Skeletal muscle satellite cell (primary cell): Measurements from ENCODE around the gene CDKN2B.

Source experiments
- H3K27me3 ChIP-seq: 2 replicates; pipeline ENCODE4 v1.7.0; 2013; ENCODE audit warnings: low read length; ENCODE audit not compliant: control insufficient read depth, insufficient read depth
- H3K36me3 ChIP-seq: 2 replicates; pipeline ENCODE4 v1.7.0; 2013; ENCODE audit warnings: mild to moderate bottlenecking, control low read depth, low read length; ENCODE audit not compliant: insufficient read depth
- H3K4me1 ChIP-seq: 2 replicates; pipeline ENCODE4 v1.7.0; 2013; ENCODE audit warnings: low read length; ENCODE audit not compliant: control insufficient read depth, insufficient read depth
- H3K4me2 ChIP-seq: 2 replicates; pipeline ENCODE4 v1.7.0; 2013; ENCODE audit warnings: mild to moderate bottlenecking, low read length
- H3K4me3 ChIP-seq: 2 replicates; pipeline ENCODE4 v1.7.0; 2013; ENCODE audit warnings: low read length
- H3K9ac ChIP-seq: 2 replicates; pipeline ENCODE4 v1.7.0; 2013; ENCODE audit warnings: mild to moderate bottlenecking, low read depth, low read length, moderate library complexity
- H3K9me3 ChIP-seq: replicated peaks from 2 replicates; pipeline ENCODE4 v1.7.0; 2013; ENCODE audit warnings: mild to moderate bottlenecking, control low read depth, low read length

Gene CDKN2B

GRCh38 chr9:22033012-22033630, 24.0 kb upstream of the CDKN2B start:
- no peaks in the 10 kb centered on the region for H3K9me3 ChIP-seq
- H3K9ac ChIP-seq, result no peak overlapping the region
- no peak overlapping the region for H3K4me3 ChIP-seq
- no peak overlapping the region for H3K4me2 ChIP-seq
- H3K36me3 ChIP-seq, result no peaks in the 10 kb centered on the region
- no peaks in the 10 kb centered on the region for H3K27me3 ChIP-seq
- peaks cover 19% of the 10 kb centered on the region for H3K4me1 ChIP-seq

GRCh38 chr9:22031655-22032411, 22.7 kb upstream of the CDKN2B start:
- Histone ChIP-seq H3K9ac (no peak overlapping the region), H3K9me3 (no peaks in the 10 kb centered on the region), H3K4me2 (no peak overlapping the region), H3K4me1 (peaks cover 11% of the 10 kb centered on the region), H3K4me3 (no peak overlapping the region), H3K36me3 (no peaks in the 10 kb centered on the region), H3K27me3 (no peaks in the 10 kb centered on the region)

GRCh38 chr9:22030101-22030598, 21.0 kb upstream of the CDKN2B start:
- peaks cover 11% of the 10 kb centered on the region for H3K4me1 ChIP-seq
- peak overlapping the region; percentile 26 for H3K4me3 ChIP-seq
- H3K9me3 ChIP-seq, result no peaks in the 10 kb centered on the region
- peak overlapping the region; percentile 52 for H3K9ac ChIP-seq
- no peaks in the 10 kb centered on the region for H3K27me3 ChIP-seq
- peak overlapping the region; percentile 58 for H3K4me2 ChIP-seq
- no peaks in the 10 kb centered on the region for H3K36me3 ChIP-seq

- no peak overlapping the region for H3K9ac ChIP-seq
- H3K36me3 ChIP-seq, result no peaks in the 10 kb centered on the region
- no peaks in the 10 kb centered on the region for H3K27me3 ChIP-seq
- H3K4me3 ChIP-seq, result no peak overlapping the region
- no peak overlapping the region for H3K4me2 ChIP-seq
- H3K4me1 ChIP-seq, result peaks cover 11% of the 10 kb centered on the region
- no peaks in the 10 kb centered on the region for H3K9me3 ChIP-seq
Measured at GRCh38 chr9:22029231-22029630, 20.1 kb upstream of the CDKN2B start.

GRCh38 chr9:22028394-22028793, 19.3 kb upstream of the CDKN2B start:
- Histone ChIP-seq H3K4me3 (no peak overlapping the region), H3K27me3 (no peaks in the 10 kb centered on the region), H3K9me3 (no peaks in the 10 kb centered on the region), H3K4me2 (no peak overlapping the region), H3K4me1 (peaks cover 11% of the 10 kb centered on the region), H3K9ac (no peak overlapping the region), H3K36me3 (no peaks in the 10 kb centered on the region)

- Histone ChIP-seq H3K4me1 (peaks cover 11% of the 10 kb centered on the region), H3K9me3 (no peaks in the 10 kb centered on the region), H3K9ac (no peak overlapping the region), H3K4me3 (no peak overlapping the region), H3K4me2 (no peak overlapping the region), H3K36me3 (no peaks in the 10 kb centered on the region), H3K27me3 (no peaks in the 10 kb centered on the region)
Measured at GRCh38 chr9:22026696-22027095, 17.6 kb upstream of the CDKN2B start.

- Histone ChIP-seq H3K4me3 (no peak overlapping the region), H3K36me3 (no peaks in the 10 kb centered on the region), H3K27me3 (no peaks in the 10 kb centered on the region), H3K9me3 (no peaks in the 10 kb centered on the region), H3K4me2 (no peak overlapping the region), H3K9ac (no peak overlapping the region), H3K4me1 (no peaks in the 10 kb centered on the region)
Measured at GRCh38 chr9:22022396-22022795, 13.3 kb upstream of the CDKN2B start.

- H3K36me3 ChIP-seq, result peaks cover 1% of the 10 kb centered on the region
- H3K4me3 ChIP-seq, result no peak overlapping the region
- no peaks in the 10 kb centered on the region for H3K27me3 ChIP-seq
- H3K9ac ChIP-seq, result no peak overlapping the region
- H3K4me2 ChIP-seq, result no peak overlapping the region
- H3K9me3 ChIP-seq, result no peaks in the 10 kb centered on the region
- no peaks in the 10 kb centered on the region for H3K4me1 ChIP-seq
Measured at GRCh38 chr9:22010866-22011625, 1.9 kb upstream of the CDKN2B start.

GRCh38 chr9:22009506-22009867, 382 bp upstream of the CDKN2B start:
- Histone ChIP-seq H3K36me3 (peaks cover 17% of the 10 kb centered on the region), H3K4me3 (peak overlapping the region; percentile 59), H3K27me3 (no peaks in the 10 kb centered on the region), H3K4me2 (peak overlapping the region; percentile 82), H3K4me1 (no peaks in the 10 kb centered on the region), H3K9me3 (no peaks in the 10 kb centered on the region), H3K9ac (peak overlapping the region; percentile 26)

GRCh38 chr9:22008384-22008716, 755 bp downstream of the CDKN2B start:
- H3K9me3 ChIP-seq, result no peaks in the 10 kb centered on the region
- no peaks in the 10 kb centered on the region for H3K27me3 ChIP-seq
- H3K4me1 ChIP-seq, result no peaks in the 10 kb centered on the region
- peak overlapping the region; percentile 91 for H3K9ac ChIP-seq
- H3K4me3 ChIP-seq, result peak overlapping the region; percentile 86
- H3K36me3 ChIP-seq, result peaks cover 21% of the 10 kb centered on the region
- H3K4me2 ChIP-seq, result peak overlapping the region; percentile 82

- no peak overlapping the region for H3K9ac ChIP-seq
- H3K4me1 ChIP-seq, result no peaks in the 10 kb centered on the region
- peak overlapping the region; percentile 50 for H3K4me2 ChIP-seq
- H3K27me3 ChIP-seq, result no peaks in the 10 kb centered on the region
- H3K4me3 ChIP-seq, result peak overlapping the region; percentile 40
- H3K9me3 ChIP-seq, result no peaks in the 10 kb centered on the region
- peaks cover 21% of the 10 kb centered on the region for H3K36me3 ChIP-seq
Measured at GRCh38 chr9:22005702-22006606, 3.2 kb downstream of the CDKN2B start.
